ENCODE results near the gene LIN52.

DNA sequence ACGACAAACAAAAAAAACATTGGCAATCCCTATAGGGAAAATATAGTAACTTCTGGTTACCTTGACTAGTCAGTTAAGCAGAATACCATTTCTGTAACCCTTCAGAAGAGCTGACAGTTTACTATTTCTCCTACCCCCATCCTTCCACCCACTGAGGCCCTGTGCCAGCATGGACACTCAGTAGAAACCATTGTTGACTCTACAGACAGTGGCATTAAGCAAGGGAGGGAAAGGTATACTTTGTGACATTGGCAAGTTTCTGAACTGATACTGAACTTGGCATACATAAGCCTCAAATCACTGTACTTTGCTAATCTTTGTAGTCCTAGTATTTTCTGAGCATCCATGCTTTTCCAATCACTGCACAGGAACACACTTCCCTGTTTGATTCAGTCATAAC is 121.1 kb downstream of the LIN52 start:
- TF ChIP-seq EZH2 (IDR thresholded peaks at IDR 0.05; ENCODE audit: borderline replicate concordance, low read depth, low read length, severe bottlenecking) (no peak), CTCF (IDR thresholded peaks at IDR 0.05; ENCODE audit: borderline replicate concordance, extremely low read depth, low read length, poor library complexity, severe bottlenecking) (no peak)

All from DND-41 (cell line).